Chondrocyte (in vitro differentiated cells): ENCODE results near the gene TMEM255A. TPM values are rescaled to one million over a fixed set of nuclear protein-coding genes. Genes with fewer than 3 reads are reported as not detected.

Experiments
- DNase-seq: peaks from one replicate; pipeline ENCODE4 v3.0.0; 2021; ENCODE audit warnings: mixed read lengths, low spot score
- H3K27ac Mint-ChIP-seq: one replicate; pipeline ENCODE4 v1.8.0; 2021; ENCODE audit warnings: mild to moderate bottlenecking, moderate library complexity, mixed read lengths; ENCODE audit not compliant: unreplicated experiment
- H3K27me3 Mint-ChIP-seq: 2 replicates; pipeline ENCODE4 v1.8.0; 2021; ENCODE audit warnings: low read depth, mixed read lengths
- H3K36me3 Mint-ChIP-seq: 2 replicates; pipeline ENCODE4 v1.8.0; 2021; ENCODE audit warnings: low read depth, mixed read lengths
- H3K4me1 Mint-ChIP-seq: 2 replicates; pipeline ENCODE4 v1.8.0; 2021; ENCODE audit warnings: low read depth, mild to moderate bottlenecking, mixed read lengths
- H3K4me3 Mint-ChIP-seq: one replicate; pipeline ENCODE4 v1.8.0; 2021; ENCODE audit warnings: mild to moderate bottlenecking, moderate library complexity, mixed read lengths; ENCODE audit not compliant: unreplicated experiment
- H3K9me3 Mint-ChIP-seq: 2 replicates; pipeline ENCODE4 v1.8.0; 2021; ENCODE audit warnings: low read depth, mixed read lengths
- CTCF ChIP-seq: fragments of 200-600 bp; sonication (generic); IDR thresholded peaks from 2 replicates; pipeline ENCODE4 v1.5.0; 2021; ENCODE audit warnings: antibody characterized with exemption, mild to moderate bottlenecking, moderate library complexity
- total RNA-seq: library from RNA; stranded (reverse); gene quantifications from 3 replicates; pipeline ENCODE4 v1.2.1, GENCODE V29; 2021

Gene TMEM255A
- total RNA-seq, 1 donor from 2014 or later = 0.10 TPM

GRCh38 chrX:120305531-120306141, 5.6 kb downstream of the TMEM255A start:
- TF ChIP-seq CTCF = no peak
- Mint-ChIP-seq H3K36me3 (no peaks in the 10 kb centered on the region), H3K27me3 (peaks cover 38% of the 10 kb centered on the region), H3K4me1 (peaks cover 13% of the 10 kb centered on the region), H3K4me3 (no peak overlapping the region), H3K27ac (no peak overlapping the region), H3K9me3 (no peaks in the 10 kb centered on the region)
- DNase-seq = no peak

GRCh38 chrX:120304256-120304655, 7.0 kb downstream of the TMEM255A start:
- no peak overlapping the region for H3K4me3 Mint-ChIP-seq
- H3K36me3 Mint-ChIP-seq = no peaks in the 10 kb centered on the region
- TF ChIP-seq CTCF = no peak
- peaks cover under 1% of the 10 kb centered on the region for H3K4me1 Mint-ChIP-seq
- no peak overlapping the region for H3K27ac Mint-ChIP-seq
- DNase-seq = no peak
- H3K27me3 Mint-ChIP-seq = peaks cover 26% of the 10 kb centered on the region
- no peaks in the 10 kb centered on the region for H3K9me3 Mint-ChIP-seq

DNA sequence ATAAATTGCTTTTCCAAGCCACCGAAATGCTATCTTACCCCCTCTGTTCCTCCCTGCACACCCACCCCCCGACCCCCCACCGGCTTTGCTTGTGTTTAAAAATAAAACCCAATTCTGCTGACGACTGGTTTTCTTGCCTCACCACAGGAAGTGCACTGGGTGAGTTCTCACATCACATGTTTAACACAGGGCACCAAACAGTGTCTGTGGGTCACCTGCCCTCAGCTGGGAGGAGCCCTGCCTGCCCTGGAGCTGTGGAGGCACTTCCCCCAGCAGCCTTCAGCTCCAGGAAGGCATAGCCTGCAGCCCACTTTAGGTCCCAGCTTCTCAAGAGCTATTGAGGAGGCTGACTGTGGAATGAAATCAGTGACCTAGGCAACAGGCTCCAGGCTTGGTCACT, 8.8 kb downstream of the TMEM255A start:
- Mint-ChIP-seq H3K27me3 (peaks cover 12% of the 10 kb centered on the region), H3K27ac (no peak overlapping the region), H3K4me3 (no peak overlapping the region), H3K9me3 (no peaks in the 10 kb centered on the region), H3K4me1 (no peaks in the 10 kb centered on the region), H3K36me3 (no peaks in the 10 kb centered on the region)
- no peak for TF ChIP-seq CTCF
- DNase-seq = no peak

DNA sequence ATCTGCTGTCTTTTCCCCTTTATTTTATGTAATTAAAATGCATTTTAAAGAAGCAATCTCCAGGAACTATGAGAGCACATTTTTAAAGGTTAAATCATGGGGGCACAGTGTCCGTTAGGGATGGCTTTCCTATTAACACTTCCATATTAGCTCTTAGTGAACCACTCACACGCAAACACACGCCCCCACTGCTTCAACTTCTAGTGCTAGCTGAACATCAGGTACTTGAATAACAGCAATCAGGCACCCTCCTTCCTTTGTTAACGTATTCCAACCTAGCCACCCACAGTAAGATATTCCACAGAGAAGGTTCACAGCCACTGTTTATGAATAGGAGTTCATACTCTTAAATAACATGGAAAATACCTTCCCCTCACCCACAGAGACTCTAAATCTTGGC, 9.3 kb downstream of the TMEM255A start:
- Mint-ChIP-seq H3K4me1 (no peaks in the 10 kb centered on the region), H3K36me3 (no peaks in the 10 kb centered on the region), H3K27ac (no peak overlapping the region), H3K27me3 (peaks cover 11% of the 10 kb centered on the region), H3K9me3 (no peaks in the 10 kb centered on the region), H3K4me3 (no peak overlapping the region)
- no peak for TF ChIP-seq CTCF
- no peak for DNase-seq

DNA sequence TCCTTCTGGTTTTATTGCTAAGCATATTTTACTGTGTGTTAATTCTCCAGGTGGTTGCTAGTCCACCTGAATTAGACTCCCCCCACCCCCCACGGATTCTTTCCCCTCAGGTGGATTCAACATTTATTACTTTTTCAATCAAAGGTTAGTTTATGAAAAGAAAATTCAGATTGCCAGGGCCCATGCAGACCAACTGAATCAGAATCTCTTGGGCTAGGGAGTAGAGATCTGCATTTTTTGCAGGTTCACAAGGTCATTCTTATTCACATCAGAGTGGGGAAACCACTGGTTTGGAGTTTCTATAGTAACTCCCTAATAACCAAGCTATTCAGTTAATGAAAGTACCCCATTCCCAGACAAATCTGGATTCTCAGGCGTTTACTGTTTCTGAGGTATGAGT, 9.8 kb downstream of the TMEM255A start:
- TF ChIP-seq CTCF = no peak
- Mint-ChIP-seq H3K9me3 (no peaks in the 10 kb centered on the region), H3K36me3 (no peaks in the 10 kb centered on the region), H3K4me3 (no peak overlapping the region), H3K27me3 (peaks cover 9% of the 10 kb centered on the region), H3K27ac (no peak overlapping the region), H3K4me1 (no peaks in the 10 kb centered on the region)
- DNase-seq = no peak
